Activated CD4-positive, CD25-positive, alpha-beta regulatory T cell treated with anti-CD3 and anti-CD28 coated beads, Interleukin-2, amount 50 U/mL, for 72 hours (primary cell): ENCODE results near the gene NKAIN2.
"Not testable (repeated sequence)": the region's sequence is repeated elsewhere in the genome, so short reads cannot be mapped to it uniquely, and the experiment has no call there.

ENCODE experiments used
- DNase-seq: peaks from one replicate; pipeline ENCODE4 v3.0.0; 2021

The NKAIN2 gene

GRCh38 chr6:124463271-124463670 is 659.6 kb downstream of the NKAIN2 start:
- no peak for DNase-seq

- DNase-seq: not testable (repeated sequence)
These were observed 660.9 kb downstream of the NKAIN2 start for GRCh38 chr6:124464600-124464999.

DNA sequence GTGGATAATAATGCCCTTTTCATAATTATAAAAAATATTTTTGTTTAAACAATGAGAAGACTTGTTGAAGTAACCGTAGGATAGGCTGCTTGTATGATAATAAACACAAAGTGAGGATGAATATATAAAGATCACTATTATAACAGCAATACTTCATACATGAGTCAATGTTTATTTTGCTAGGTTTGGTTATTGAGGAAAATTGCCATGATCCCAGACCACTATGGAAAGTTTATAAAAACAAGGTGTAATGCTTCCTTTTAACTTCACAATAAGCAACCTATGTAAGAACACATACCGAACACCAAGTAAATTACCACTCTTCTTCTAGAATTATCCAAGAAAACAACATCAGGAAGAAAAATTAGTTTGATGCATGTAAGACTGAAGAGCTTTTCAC is 663.3 kb downstream of the NKAIN2 start:
- DNase-seq: no peak

GRCh38 chr6:124467366-124467765 is 663.7 kb downstream of the NKAIN2 start:
- DNase-seq: no peak

GRCh38 chr6:124470803-124471202 is 667.1 kb downstream of the NKAIN2 start:
- DNase-seq: no peak

- no peak for DNase-seq
These were observed 671.5 kb downstream of the NKAIN2 start for GRCh38 chr6:124475176-124475575.

DNA sequence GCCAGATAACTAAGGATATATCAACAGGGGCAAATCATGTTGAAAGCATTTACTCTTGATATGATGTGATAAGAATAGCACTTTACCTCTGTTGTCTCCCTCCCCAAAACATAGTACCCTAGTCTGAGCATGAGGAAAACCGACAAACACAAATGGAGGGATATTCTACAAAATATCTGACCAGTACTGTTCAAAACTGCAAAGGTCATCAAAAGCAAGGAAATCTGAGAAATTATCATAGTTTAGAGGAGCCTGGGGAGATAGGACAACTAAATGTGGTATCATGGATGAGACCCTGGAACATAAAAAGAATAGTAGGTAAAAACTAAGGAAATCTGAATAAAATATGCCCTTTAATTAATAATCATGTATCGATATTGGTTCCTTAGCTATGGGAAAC is 675.2 kb downstream of the NKAIN2 start:
- DNase-seq: no peak

- DNase-seq: no peak
These were observed 676.3 kb downstream of the NKAIN2 start for GRCh38 chr6:124479991-124480430.

- DNase-seq: no peak
These were observed 678.4 kb downstream of the NKAIN2 start for GRCh38 chr6:124482071-124482491.

GRCh38 chr6:124487623-124488431 is 684.2 kb downstream of the NKAIN2 start:
- DNase-seq: no peak

DNA sequence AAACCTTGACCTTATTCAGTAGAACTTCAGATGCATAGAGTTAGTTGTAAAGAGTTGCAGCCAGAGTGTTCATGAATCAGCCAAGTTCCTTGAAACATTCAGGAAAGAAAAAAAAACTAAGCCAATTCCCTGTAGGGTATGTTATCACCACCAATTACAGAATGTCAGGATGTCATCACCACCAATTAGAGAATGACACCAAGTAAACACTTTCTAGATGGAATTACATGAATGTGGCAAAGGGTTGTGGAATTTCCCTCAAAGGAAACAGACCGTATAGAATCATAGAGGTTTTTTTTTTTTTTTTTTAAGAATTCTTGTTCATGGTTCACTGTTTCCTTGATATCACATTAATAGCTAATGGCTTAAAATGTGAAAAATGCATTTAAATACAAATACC is 686.5 kb downstream of the NKAIN2 start:
- DNase-seq: no peak

GRCh38 chr6:124493259-124493658 is 689.6 kb downstream of the NKAIN2 start:
- no peak for DNase-seq

- no peak for DNase-seq
These were observed 691.4 kb downstream of the NKAIN2 start for GRCh38 chr6:124494956-124495664.

DNA sequence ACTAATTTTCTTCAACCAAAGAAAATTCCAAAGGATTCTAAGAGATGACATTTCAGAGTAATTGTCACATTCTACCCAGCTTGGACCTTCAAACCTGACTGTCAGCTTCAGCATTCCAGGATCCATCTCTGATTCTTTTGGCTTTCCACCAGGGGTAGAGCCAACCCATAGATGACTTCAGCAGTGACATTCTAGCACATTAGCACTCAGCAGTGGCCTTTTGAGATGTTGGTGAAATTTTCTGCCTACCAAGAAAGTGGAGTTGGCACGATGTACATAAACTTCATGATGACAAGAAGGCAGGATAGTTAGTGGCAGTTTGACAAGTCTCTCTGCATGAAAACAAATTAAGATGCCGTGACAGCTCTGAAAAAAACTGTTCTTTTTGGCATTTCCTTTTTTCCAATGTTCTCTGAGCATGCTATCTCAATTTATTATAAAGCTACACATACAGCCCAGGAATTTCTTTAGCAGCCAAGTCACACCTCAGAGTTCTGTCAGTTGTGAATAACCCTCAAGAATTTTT is 692.1 kb downstream of the NKAIN2 start:
- DNase-seq: no peak

DNA sequence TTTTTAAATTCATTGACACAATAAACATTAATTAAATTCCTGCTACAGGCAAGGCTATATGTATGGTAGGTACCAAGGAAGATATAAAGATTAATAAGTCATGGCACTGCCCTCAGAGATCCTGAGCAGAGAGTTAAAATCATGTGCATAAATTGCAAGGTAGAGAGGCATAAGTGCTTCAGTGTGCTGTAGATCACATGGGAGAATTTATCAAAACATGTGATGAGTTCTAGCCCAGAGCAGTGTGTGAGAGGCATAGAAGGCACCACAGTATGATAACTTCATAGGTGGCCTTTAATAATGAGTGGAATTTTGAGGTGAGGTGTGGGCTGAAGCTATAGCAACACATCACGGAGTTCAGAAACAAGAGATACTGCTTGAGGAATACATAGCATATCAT is 692.7 kb downstream of the NKAIN2 start:
- no peak for DNase-seq

DNA sequence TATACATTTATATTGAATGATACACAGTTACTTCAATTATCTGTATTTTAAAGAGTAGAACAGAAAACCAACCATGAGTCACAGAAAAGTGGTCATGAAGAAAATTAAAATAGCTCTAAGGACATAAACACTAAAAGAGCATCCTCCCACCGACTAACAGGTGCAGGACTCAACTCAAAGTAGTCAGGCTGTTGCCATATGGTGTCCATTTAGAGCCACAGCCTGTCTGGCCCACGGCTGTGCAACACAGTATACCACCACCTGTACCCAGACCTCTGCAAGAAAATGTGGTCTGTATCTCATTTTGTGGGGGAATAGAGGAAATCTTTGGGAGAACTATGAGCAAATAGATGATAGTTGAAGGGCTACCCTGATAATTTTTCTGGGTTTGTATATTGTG is 708.8 kb downstream of the NKAIN2 start:
- DNase-seq: no peak

- no peak for DNase-seq
These were observed 713.7 kb downstream of the NKAIN2 start for GRCh38 chr6:124517339-124517738.

DNA sequence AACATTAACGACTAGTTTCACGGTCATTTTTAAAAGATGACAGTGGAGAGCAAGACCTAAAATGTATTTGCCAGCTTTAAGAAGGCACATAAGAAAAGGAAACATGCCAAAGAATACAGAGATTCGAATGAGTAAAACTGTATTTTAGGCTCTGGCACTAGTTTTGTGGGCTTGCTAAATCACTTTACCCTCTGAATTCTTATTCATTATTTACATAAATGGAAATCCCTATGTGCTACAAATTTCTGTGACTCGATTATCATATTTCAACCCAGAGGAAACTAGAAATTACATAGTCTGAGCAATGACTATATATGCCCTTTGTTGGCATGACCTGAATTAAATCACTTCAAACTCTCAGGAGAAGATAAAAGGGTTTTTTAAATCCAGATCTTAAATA is 716.8 kb downstream of the NKAIN2 start:
- DNase-seq: no peak

DNA sequence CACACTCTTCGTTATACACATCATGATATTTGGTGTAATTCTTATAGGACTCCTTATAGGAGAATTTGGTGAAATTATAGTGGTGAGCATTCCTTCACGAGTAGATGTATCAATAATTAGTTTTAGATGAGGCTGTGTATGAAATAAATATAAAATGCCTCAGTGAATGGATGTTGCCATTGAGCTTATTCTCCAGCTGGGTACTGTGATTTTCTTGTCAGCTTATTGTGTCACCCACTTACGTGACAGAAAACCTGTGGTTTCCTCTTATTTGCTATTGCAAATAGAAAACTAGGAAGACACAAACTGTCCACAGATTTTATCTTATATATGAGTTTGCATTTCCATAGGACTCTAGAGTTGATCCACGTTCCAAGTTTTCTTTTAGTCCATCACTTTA is 718.7 kb downstream of the NKAIN2 start:
- no peak for DNase-seq

GRCh38 chr6:124524491-124525200 is 721.0 kb downstream of the NKAIN2 start:
- no peak for DNase-seq

GRCh38 chr6:124530926-124531325 is 727.3 kb downstream of the NKAIN2 start:
- DNase-seq: no peak

- no peak for DNase-seq
These were observed 731.6 kb downstream of the NKAIN2 start for GRCh38 chr6:124535299-124535698.

DNA sequence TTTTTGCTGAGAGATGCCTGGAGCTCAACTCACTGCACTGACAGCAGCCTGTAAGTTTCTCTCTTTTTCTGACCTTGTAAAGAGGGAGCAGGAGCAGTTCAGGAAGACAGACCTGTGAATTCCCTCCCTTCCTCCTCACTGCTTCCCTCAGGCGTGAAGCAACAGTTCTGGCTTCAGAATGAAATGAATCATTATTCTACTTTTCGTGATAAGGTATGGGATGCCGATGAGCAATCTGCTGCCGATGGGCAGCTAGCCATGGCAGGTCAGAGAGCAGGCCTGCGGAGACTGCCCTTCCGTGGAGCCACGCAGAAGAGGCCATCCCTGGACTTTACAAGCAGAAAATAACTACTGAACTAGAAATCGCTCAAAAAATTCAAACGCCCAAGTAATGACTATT is 732.1 kb downstream of the NKAIN2 start:
- DNase-seq: no peak
